K562 treated with DMSO at 1 percent for 12 hours (cell line): ENCODE results near the gene OR10G4. TPM values are rescaled to one million over a fixed set of nuclear protein-coding genes. Genes with fewer than 3 reads are reported as not detected.

Source experiments
- total RNA-seq: library from RNA; unstranded; fragments of 300-600 nt; gene quantifications from 2 replicates; pipeline ENCODE4 v1.2.3, GENCODE V29; 2022; ENCODE audit not compliant: insufficient read depth

Gene OR10G4
- total RNA-seq = not detected in 2 replicates

GRCh38 chr11:124012697-124013096 lies at the start of gene OR10G4:
Gene OR10G4, plus strand, starts transcription at chr11:124012997. Its CDS starts 2,578 bp downstream, at chr11:124015575.

GRCh38 chr11:123977731-123978347 lies 35.0 kb upstream of the OR10G4 start, which contains the start of gene OR10S1:
Gene OR10S1, minus strand, starts transcription at chr11:123977781. Its CDS starts 117 bp downstream, at chr11:123977664.

GRCh38 chr11:123995119-123995518 lies 17.7 kb upstream of the OR10G4 start, which contains the start of gene OR10G6:
Gene OR10G6, minus strand, starts transcription at chr11:123995161. Its CDS starts 0 bp downstream, at chr11:123995161.

GRCh38 chr11:124026498-124026897 lies 13.7 kb downstream of the OR10G4 start, which contains the start of gene OR10G8:
Gene OR10G8, plus strand, starts transcription at chr11:124026798. Its CDS starts 2,825 bp downstream, at chr11:124029623.

GRCh38 chr11:124041254-124041653 lies 28.5 kb downstream of the OR10G4 start, which contains the start of gene OR10G7:
Gene OR10G7, minus strand, starts transcription at chr11:124041325. Its CDS starts 2,324 bp downstream, at chr11:124039001.

Other genes with a start within 250 kb of the OR10G4 start
- not detected in 2 replicates for gene OR6M1, start 206.6 kb upstream of the OR10G4 start, total RNA-seq
- not detected in 2 replicates for gene TMEM225, start 127.3 kb upstream of the OR10G4 start, total RNA-seq
- not detected in 2 replicates for gene OR8D4, start 110.8 kb upstream of the OR10G4 start, total RNA-seq
- not detected in 2 replicates for gene OR4D5, start 73.4 kb upstream of the OR10G4 start, total RNA-seq
- gene OR6T1, start 69.2 kb upstream of the OR10G4 start, total RNA-seq = not detected in 2 replicates
- gene OR10S1, start 35.2 kb upstream of the OR10G4 start, total RNA-seq = not detected in 2 replicates
- gene OR10G6, start 17.8 kb upstream of the OR10G4 start, total RNA-seq = not detected in 2 replicates
- not detected in 2 replicates for gene OR10G9, start 10.0 kb downstream of the OR10G4 start, total RNA-seq
- gene OR10G8, start 13.8 kb downstream of the OR10G4 start, total RNA-seq = not detected in 2 replicates
- gene OR10G7, start 28.3 kb downstream of the OR10G4 start, total RNA-seq = not detected in 2 replicates
- 8.2 and 19.6 TPM in 2 replicates for gene VWA5A, start 102.5 kb downstream of the OR10G4 start, total RNA-seq
- 0.16 TPM in 1 of 2 replicates, not detected in the other for gene OR10D3, start 170.3 kb downstream of the OR10G4 start, total RNA-seq
- not detected in 2 replicates for gene OR8G1, start 228.1 kb downstream of the OR10G4 start, total RNA-seq
- gene OR8G5, start 243.4 kb downstream of the OR10G4 start, total RNA-seq = 0.98 and 3.2 TPM in 2 replicates